AG08395 (cell line): ENCODE data around the gene NRXN3.
"Not testable (repeated sequence)": the region's sequence is repeated elsewhere in the genome, so short reads cannot be mapped to it uniquely, and the experiment has no call there.

Source experiments
- DNase-seq: peaks from one replicate; pipeline ENCODE4 v3.0.0; 2012; ENCODE audit warnings: mixed read lengths, low spot score

Gene NRXN3

GRCh38 chr14:79080040-79080439, 909.9 kb downstream of the NRXN3 start:
- no peak for DNase-seq

GRCh38 chr14:79082883-79083282, 912.7 kb downstream of the NRXN3 start:
- DNase-seq: no peak

GRCh38 chr14:79083356-79083755, 913.2 kb downstream of the NRXN3 start:
- DNase-seq: no peak

- DNase-seq: no peak
These were observed 914.7 kb downstream of the NRXN3 start for GRCh38 chr14:79084861-79085260.

GRCh38 chr14:79089576-79089975, 919.4 kb downstream of the NRXN3 start:
- no peak for DNase-seq

GRCh38 chr14:79090641-79091180, 920.5 kb downstream of the NRXN3 start:
- DNase-seq: no peak

GRCh38 chr14:79091381-79091963, 921.3 kb downstream of the NRXN3 start:
- no peak for DNase-seq

GRCh38 chr14:79093531-79093930, 923.4 kb downstream of the NRXN3 start:
- no peak for DNase-seq

GRCh38 chr14:79094951-79095350, 924.8 kb downstream of the NRXN3 start:
- DNase-seq: no peak

- DNase-seq: no peak
These were observed 926.6 kb downstream of the NRXN3 start for GRCh38 chr14:79096811-79097210.

- DNase-seq: no peak
These were observed 928.2 kb downstream of the NRXN3 start for GRCh38 chr14:79098324-79098723.

- DNase-seq: no peak
These were observed 930.4 kb downstream of the NRXN3 start for GRCh38 chr14:79100578-79100977.

GRCh38 chr14:79101388-79101787, 931.2 kb downstream of the NRXN3 start:
- no peak for DNase-seq

- DNase-seq: no peak
These were observed 933.6 kb downstream of the NRXN3 start for GRCh38 chr14:79103764-79104163.

GRCh38 chr14:79110564-79110963, 940.4 kb downstream of the NRXN3 start:
- DNase-seq: not testable (repeated sequence)

- DNase-seq: no peak
These were observed 941.9 kb downstream of the NRXN3 start for GRCh38 chr14:79111987-79112501.

GRCh38 chr14:79117561-79117960, 947.4 kb downstream of the NRXN3 start:
- no peak for DNase-seq

GRCh38 chr14:79118291-79118690, 948.1 kb downstream of the NRXN3 start:
- DNase-seq: no peak

GRCh38 chr14:79134361-79134760, 964.2 kb downstream of the NRXN3 start:
- no peak for DNase-seq

GRCh38 chr14:79136071-79137044, 966.2 kb downstream of the NRXN3 start:
- no peak for DNase-seq

GRCh38 chr14:79137045-79137430, 966.9 kb downstream of the NRXN3 start:
- no peak for DNase-seq

GRCh38 chr14:79137836-79138235, 967.7 kb downstream of the NRXN3 start:
- no peak for DNase-seq

GRCh38 chr14:79144896-79145295, 974.7 kb downstream of the NRXN3 start:
- no peak for DNase-seq
